Dermis microvascular lymphatic vessel endothelial cell (primary cell): Measurements from ENCODE around the gene KIFC3. TPM values are rescaled to one million over a fixed set of nuclear protein-coding genes. Genes with fewer than 3 reads are reported as not detected.

ENCODE experiments used
- DNase-seq, 2 donors: peaks; one replicate each; pipeline versions ENCODE4 v3.0.0 to v3.0.0-alpha.2; 2010; ENCODE audit warnings: low read depth in 2 of 2
- total RNA-seq: library from RNA; depleted of rRNA; stranded (reverse); fragments of >200 nt; gene quantifications from 2 replicates; pipeline ENCODE4 v1.2.1, GENCODE V29; 2014

The KIFC3 gene
- total RNA-seq, 1 donor from 2014 or later, result 31.1 TPM

DNA sequence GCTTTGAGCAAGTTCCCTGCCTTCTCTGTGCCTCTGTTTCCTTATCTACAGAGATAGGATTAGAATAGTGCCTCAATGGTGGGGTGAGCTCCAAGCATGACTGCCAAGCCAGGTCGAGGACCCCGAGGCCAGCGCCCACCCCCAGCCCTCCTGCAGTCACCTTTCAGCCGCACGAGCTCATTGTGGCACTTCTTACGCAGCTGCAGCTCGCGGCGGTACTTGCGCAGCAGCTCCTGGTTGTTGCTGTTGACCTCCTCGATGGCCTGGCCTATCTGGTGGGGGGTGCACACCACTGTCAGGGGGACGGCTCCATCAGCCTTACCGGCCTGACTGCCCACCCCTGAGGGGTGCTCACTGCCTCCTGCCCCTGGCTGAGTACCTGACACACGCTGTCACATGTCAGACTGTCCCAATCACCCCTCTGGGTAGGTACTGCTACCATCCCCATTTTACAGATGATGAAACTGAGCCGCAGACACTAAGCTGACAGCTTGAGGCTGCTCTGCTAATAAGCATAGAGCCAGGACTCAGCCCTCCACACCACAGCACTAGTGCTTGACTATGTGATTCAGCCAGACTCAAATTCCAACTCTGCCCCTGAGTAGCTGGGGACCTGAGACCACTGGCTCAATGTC is 35.5 kb downstream of the KIFC3 start:
- no peak for DNase-seq

DNA sequence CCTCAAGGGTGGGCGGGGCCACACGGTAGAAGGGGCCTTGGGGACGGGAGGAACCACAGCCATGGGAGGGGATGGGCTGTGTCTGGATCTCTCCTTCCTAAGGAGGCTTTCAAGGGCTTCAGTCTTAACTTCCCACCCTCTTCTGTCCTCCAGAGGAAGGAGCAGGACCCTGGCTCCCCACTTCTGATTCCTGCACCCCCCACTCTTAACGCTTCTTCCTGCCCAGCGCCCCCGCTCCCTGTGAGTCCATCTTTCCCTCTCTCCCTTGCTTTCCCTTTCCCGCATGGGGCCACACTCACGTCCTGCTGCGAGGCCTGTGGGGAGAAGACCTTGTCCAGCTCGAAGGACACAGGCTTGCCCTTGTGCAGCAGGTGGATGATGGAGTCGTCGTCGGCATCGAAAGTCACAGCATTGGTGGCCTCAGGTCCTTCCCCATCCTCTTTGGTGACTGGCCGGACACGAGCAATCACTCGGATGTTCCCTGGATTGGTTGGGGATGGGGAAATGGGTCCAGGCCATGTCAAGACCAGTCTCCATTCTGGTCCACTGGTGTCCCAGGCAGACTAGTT is 37.0 kb downstream of the KIFC3 start:
- DNase-seq, result no peak

- DNase-seq, result peak in 1 of 2 donors; percentile 84
Measured at GRCh38 chr16:57764341-57765159, 37.7 kb downstream of the KIFC3 start.

GRCh38 chr16:57764006-57764340 is 38.3 kb downstream of the KIFC3 start:
- DNase-seq, result no peak

DNA sequence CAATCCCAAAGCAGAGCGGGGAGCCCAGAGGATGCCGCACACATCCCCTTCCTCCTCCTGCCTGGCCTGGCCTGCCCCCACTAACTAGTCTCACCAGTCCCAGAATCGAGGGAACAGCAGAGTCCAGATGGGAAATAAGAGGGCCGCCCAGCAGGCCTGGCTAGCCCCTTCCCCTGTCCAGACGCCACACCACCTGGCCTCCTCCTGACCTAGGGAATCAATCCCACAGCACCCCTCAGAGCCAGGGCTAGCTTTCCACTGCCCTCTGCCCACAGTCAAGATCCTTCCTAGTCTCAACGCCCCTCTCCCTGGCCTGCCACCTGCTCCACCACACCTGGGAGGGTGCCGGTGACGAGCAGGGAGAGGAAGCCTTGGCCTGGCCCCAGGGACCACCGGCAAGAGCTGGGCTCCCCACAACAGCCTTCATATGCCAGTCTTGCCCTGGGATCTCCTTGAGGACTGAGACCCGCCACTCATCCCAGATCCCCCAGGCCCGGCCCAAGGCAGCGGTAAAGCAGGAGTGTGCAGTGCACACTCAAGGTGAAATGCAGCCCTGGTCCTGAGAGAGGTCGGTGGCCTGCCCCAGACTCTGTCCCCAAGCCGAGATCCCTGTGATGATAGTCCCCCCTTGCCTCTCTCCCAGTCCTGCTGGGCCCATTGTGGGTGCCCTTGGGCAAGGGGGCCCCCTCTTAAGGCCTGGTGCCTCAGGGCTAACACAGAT is 38.8 kb downstream of the KIFC3 start:
- DNase-seq, result no peak

DNA sequence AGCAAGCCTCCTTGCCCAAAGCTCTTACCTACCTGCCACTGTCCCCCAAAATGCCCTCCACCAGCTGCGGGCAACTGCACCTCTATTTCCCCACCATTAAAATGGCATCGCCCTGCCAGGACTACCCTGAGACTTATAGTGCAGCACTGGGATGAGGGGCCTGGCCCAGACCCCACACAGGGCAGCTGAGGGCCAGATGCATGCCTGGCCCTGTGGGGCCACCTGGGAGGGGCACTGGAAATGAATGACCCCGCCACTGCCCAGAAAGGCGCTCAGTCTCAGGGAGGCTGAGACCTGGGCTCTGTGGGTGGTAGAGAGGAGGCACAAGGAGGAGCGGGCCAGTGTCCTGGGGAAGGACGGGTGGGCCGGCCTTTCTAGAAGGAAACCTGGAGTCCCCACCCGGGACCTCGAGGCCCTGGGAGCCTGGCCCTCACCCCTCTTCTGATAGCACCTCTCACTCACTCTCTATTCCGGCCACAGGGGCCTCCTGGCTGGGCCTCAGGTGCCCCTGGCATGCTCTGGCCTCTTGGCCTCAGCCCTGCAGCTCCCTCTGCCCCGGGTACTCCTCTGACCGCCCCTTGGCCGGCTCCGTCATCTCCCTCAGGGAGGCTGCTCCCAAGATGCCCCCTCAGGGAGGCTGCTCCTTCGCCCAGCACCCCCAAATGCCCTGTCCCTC is 39.8 kb downstream of the KIFC3 start:
- DNase-seq, result no peak

GRCh38 chr16:57761957-57762356 is 40.3 kb downstream of the KIFC3 start:
- no peak for DNase-seq

GRCh38 chr16:57761301-57761700 is 41.0 kb downstream of the KIFC3 start:
- DNase-seq, result no peak

DNA sequence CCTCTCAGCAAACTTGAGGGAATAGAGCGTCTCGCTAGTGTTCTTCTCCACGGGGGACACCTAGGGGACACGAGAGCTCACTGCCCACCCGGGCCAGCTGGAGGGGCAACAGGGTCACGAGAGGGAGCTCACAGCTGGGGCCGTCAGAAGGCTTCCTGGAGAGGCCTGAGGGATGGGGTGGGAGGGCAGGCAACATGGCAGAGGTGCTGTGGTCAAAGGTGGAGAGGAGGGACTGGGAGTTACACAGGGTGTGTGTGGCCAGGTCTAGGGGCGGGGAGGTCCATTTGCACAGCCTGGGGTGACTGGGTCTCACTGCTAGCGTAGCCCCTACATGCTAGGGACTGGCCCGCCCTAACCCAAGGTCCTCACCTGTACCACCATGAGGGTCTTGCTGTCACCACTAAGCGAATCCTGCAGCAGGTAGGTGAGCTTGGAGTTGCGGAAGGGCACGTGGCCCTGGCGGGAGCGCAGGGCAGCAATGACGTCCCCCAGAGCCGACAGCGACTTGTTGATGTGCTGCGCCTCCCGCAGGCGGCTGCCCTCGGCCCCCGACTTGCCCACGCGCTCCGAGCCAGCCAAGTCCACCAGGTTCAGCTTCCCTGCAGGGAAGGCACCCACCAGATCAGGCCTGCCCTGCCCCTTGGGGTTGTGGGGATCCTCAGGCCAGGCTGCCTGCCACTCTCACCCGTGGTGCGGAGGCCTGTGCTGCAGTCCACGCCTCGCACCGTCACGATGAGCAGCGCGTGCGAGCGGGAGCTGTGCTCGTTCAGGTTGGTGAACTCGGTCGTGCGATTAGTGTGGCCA is 41.7 kb downstream of the KIFC3 start:
- DNase-seq, result no peak

DNA sequence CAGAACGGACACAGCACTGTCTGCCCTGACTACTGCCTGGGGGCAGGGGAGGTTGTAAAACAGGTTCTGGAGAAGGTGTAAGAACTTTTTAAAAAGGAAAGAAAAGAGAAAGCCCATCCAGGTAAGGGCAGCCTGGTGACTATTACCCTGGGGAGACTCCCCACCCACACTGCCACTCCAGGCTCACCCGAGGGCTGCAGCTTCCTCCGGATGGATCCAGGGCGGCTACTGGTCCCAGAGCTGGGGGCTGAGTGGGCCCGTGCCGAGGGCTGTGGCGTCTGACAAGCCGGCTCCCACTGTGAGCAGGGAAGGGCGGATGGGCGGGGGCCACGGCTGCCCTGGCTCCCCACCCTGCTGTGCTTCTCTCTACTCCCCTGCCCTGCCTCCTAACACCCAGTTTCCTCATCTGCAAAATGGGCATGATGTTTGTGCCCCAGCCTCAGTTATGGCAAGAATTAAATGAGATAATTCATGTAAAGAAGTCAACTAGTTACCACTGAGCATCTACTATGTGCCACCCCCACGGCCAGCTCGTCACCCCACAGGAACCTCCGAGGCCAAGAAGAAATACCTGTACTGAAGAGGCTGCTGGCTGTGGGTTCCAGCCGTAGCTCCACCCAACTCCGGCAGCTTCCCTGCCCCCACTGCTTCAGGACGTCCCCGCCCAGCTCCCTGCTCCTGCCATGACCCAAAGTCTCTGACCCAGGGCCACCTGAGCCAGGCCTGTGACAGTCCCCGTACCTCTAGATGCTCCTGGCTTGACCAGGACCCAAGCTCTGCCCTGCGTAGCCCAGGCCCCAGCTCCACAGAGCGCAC is 42.5 kb downstream of the KIFC3 start:
- no peak for DNase-seq

DNA sequence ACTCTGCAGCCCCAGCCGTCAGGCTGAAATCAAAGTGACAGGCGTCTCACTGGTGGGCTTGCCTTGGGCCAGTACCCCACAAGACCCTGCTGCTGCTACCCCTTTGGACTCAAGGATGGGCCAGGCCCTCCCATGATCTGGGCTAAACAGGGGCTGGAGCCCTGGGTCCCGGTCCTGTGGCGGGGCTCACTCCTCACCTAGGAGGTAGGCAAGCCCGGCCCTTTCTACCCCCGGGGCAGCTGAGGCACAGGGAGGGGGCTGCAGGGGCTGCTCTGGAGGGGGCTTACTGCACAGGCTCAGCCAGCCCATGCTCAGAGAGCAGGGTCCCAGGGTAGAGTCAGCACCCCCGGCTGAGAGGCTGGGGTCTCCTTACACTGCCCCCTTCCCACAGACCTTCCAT is 43.2 kb downstream of the KIFC3 start:
- DNase-seq, result no peak

GRCh38 chr16:57758331-57759117 is 43.8 kb downstream of the KIFC3 start:
- DNase-seq, result no peak

DNA sequence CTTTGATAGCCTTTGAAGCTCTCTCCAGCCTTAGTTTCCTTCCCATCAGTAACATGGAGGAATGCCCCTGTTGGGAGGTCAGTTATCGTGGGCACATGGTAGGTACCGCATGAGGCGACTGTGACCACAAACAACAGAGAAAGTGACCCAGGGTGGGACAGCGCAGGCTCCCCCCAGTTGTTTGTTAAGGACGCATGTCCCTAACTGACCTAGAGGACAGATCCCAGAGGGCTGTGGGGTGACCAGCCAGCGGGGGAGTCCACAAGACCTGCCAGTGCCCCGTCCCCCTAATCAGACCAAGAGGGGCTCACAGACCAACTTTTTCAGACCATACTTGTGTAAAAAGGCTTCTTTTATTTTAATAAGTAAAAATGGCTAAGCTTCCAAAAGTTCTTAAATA is 44.4 kb downstream of the KIFC3 start:
- DNase-seq, result no peak

- DNase-seq, result peak; percentile 49 to 78
Measured at GRCh38 chr16:57757326-57757786, 44.9 kb downstream of the KIFC3 start.

GRCh38 chr16:57756424-57757325 is 45.6 kb downstream of the KIFC3 start:
- DNase-seq, result no peak

GRCh38 chr16:57755726-57756423 is 46.4 kb downstream of the KIFC3 start:
- no peak for DNase-seq

GRCh38 chr16:57755061-57755684 is 47.1 kb downstream of the KIFC3 start:
- DNase-seq, result no peak
